ENCODE results near the gene ATRIP.

GRCh38 chr3:48415251-48415953 is 31.1 kb upstream of the ATRIP start:
- TF ChIP-seq CTCF (IDR thresholded peaks at IDR 0.05; ENCODE audit: low read depth, low read length): no peak
- TF ChIP-seq EZH2phosphoT487 (IDR thresholded peaks at IDR 0.05; ENCODE audit: low read depth): no peak

Data from OCI-LY3 (cell line).